Vagina (tissue), 2 donors: ENCODE results near the gene FBLN1.

Source experiments
- POLR2A ChIP-seq, 2 donors: fragments of 450-650 bp; IDR thresholded peaks; one replicate each; pipeline ENCODE4 v1.6.1; 2017; ENCODE audit warnings: antibody characterized with exemption in 2 of 2, mild to moderate bottlenecking in 2 of 2, moderate library complexity in 2 of 2
- POLR2AphosphoS5 ChIP-seq, 2 donors: sonication (generic); formaldehyde crosslinking; IDR thresholded peaks; one replicate each; pipeline ENCODE4 v1.9.0; 2017; ENCODE audit warnings: antibody characterized with exemption in 2 of 2, mild to moderate bottlenecking in 2 of 2, low read depth in 1 of 2; ENCODE audit not compliant: insufficient read depth in 1 of 2
- TF ChIP-seq, protein P1 (sequence below), 3 experiments: fragments of 450-650 bp in 2 of 3; fragments of 200-600 bp in 1 of 3; sonication (generic) in 1 of 3; IDR thresholded peaks; one replicate each; pipeline ENCODE4 v1.5.1; 2017 to 2019; ENCODE audit warnings: antibody characterized with exemption in 3 of 3, mild to moderate bottlenecking in 2 of 3, moderate library complexity in 2 of 3

DNA sequence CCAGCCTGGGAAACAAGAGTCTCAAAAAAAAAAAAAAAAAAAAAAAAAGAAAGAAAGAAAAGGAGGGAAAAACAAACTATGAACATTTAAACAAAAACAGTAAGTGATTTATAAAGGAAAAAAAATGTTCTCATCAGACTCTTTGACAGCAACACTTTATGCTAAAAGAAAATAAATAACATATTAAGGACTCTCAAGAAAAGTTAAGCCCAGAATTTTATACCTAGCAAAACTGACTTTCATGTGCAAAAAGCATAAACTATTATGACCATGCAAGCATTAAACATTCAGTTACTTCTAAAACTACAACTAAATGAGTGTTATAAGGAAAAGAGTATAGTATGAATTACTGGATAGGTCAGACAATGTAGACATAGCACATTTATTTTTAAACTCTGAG, 68.4 kb downstream of the FBLN1 start:
- TF ChIP-seq, protein P1, sequence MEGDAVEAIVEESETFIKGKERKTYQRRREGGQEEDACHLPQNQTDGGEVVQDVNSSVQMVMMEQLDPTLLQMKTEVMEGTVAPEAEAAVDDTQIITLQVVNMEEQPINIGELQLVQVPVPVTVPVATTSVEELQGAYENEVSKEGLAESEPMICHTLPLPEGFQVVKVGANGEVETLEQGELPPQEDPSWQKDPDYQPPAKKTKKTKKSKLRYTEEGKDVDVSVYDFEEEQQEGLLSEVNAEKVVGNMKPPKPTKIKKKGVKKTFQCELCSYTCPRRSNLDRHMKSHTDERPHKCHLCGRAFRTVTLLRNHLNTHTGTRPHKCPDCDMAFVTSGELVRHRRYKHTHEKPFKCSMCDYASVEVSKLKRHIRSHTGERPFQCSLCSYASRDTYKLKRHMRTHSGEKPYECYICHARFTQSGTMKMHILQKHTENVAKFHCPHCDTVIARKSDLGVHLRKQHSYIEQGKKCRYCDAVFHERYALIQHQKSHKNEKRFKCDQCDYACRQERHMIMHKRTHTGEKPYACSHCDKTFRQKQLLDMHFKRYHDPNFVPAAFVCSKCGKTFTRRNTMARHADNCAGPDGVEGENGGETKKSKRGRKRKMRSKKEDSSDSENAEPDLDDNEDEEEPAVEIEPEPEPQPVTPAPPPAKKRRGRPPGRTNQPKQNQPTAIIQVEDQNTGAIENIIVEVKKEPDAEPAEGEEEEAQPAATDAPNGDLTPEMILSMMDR (IDR thresholded peaks at IDR 0.05), result no peak
- TF ChIP-seq POLR2A (IDR thresholded peaks at IDR 0.05), result no peak
- no peak for TF ChIP-seq POLR2AphosphoS5 (IDR thresholded peaks at IDR 0.05; ENCODE audit: insufficient read depth in 1 of 2, low read depth in 1 of 2)
